Effector CD4-positive, alpha-beta T cell (primary cell): ENCODE results near the gene L1TD1.
"Not testable (repeated sequence)": the region's sequence is repeated elsewhere in the genome, so short reads cannot be mapped to it uniquely, and the experiment has no call there.

Source experiments
- DNase-seq: peaks from one replicate; pipeline ENCODE4 v3.0.0-alpha.2; 2020

L1TD1 gene

DNA sequence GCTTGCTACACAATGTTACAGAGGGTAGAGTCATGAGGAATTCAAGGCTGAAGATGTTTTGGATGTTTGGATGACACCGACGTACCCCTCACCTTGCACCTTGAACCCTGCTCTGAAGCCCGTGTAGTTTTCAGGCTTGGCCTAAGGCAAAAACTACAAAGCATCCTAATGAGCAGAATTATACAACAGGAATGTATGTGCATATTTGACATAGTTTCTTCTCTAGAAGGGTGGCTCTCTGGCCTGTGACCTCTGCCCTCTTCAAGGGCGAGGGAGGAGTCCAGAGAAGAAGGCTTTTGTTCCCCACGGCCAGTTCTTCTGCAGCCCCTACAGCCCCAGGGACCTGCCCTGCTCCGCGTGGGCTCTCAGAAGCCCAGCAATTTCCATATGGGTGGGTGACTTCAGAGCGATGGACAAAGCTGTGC, 43.3 kb downstream of the L1TD1 start:
- DNase-seq: no peak

DNA sequence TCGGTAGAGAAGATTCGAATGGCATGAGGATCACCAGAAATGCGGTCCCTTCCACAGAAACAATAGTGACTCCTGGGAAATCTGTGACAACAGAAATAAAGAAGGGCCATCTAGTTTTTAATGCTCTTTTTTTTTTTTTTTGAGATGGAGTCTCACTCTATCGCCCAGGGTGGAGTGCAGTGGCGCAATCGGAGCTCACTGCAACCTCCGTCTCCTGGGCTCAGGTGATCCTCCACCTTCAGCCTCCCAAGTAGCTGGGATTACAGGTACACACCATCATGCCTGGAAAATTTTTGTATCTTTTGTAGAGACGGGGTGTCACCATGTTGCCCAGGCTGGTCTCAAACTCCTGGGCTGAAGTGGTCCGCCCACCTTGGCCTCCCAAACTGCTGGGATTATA, 43.9 kb downstream of the L1TD1 start:
- no peak for DNase-seq

DNA sequence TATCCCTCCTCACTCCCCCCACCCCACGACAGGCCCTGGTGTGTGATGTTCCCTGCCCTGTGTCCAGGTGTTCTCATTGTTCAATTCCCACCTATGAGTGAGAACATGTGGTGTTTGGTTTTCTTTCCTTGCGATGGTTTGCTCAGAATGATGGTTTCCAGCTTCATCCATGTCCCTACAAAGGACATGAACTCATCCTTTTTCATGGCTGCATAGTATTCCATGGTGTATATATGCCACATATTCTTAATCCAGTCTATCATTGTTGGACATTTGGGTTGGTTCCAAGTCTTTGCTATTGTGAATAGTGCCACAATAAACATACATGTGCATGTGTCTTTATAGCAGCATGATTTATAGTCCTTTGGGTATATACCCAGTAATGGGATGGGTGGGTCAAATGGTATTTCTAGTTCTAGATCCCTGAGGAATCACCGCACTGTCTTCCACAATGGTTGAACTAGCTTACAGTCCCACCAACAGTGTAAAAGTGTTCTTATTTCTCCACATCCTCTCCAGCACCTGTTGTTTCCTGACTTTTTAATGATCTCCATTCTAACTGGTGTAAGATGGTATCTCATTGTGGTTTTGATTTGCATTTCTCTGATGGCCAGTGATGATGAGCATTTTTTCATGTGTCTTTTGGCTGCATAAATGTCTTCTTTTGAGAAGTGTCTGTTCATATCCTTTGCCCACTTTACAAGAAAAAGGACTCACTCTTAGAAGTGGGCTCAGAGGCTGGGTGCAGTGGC, 45.2 kb downstream of the L1TD1 start:
- DNase-seq: not testable (repeated sequence)

DNA sequence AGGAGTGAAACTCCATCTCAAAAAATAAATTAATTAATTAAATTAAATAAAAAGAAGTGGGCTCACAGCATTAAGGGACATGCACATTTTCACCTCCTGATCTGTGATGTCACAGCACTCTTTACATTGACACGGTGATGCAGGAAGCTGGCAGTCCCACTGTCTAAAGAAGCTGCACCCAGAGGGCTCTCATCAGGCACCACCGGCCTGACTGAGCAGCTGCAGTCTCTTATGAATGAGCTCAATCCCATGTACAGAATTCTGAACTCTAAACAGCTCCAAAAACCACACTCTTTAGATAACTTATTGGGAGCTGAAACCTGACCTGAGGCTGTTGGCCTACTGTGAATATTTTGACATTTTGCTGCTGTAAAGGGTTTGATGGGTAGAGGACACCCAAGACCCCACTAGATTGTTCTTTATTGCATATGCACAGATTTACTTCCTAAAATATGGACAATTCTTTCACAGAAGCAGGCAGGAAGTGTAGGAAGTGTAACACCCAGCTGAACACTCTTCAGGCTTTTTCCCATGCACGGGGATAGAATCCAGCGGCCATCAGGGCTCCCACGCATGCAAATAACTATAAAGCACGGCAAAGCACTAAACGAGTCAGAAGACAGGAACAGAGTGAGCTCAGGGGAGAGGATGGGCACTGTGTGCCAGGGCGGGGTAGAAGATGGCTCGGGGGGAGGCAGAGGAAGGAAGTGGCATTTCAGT, 46.2 kb downstream of the L1TD1 start:
- DNase-seq: no peak

DNA sequence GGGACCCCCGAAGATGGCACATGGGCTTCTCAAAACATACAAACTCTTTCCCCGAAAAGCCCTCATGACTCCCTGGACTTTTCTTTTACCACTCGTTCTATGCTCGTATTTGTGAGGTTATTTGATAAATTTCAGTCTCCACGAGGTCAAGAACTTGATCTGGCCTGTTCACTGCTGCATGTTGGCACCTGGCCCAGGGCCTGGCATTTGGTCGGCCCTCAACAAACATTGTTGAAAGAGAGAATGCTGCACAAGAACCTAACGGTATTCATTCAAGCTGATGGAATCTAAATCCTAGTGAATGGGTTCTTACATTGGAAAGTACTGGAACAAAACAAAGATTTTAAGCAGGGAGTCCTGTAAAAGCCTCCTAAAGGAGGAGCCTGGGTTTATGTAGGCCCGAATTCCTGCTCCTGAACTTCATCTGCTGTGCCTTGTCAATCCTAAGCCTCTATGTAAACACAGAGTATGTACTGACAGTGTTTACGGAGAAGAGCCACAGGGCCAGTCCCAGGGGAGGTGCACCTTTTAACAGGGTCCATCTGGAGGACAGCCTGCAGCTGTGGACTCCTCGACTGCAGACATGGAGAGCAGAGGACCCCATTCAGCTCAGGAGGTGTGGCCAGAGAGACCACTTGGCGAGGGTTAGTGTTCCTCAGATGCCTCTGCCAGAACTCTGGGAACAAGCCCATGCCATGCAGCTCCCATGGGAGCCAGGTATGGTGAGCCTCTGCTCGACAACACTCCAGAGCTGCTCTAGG, 46.9 kb downstream of the L1TD1 start:
- no peak for DNase-seq

DNA sequence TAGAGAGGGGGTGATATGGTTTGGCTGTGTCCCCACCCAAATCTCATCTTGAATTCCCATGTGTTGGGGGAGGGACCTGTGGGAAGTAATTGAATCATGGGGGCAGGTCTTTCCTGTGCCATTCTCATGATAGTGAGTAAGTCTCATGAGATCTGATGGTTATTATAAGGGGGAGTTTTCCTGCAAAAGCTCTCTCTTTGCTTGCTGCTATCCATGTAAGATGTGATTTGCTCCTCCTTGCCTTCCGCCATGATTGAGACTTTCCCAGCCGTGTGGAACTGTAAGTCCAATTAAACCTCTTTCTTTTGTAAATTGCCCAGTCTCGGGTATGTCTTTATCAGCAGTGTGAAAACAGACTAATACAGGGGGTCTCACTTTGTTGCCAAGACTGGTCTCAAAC, 49.7 kb downstream of the L1TD1 start:
- DNase-seq: not testable (repeated sequence)

DNA sequence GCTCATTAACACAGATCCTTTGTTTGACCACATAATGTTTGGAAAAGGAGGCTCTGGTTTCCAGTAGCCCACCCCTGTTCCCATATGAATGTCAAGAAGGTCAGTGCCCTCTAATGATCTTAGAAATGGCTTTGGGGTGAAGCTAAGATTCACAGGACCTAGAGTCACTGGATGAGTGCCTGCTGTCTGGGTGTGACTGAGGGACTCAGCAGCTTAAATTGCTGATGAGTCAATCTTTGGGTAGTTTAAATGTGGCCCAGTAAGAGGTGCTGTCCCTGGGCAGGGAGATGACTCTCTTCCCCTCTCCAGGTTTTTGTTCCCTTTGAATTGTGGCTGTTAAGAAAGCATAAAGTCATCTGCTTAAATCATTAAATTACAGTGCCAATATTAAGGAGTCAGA, 50.6 kb downstream of the L1TD1 start:
- no peak for DNase-seq

DNA sequence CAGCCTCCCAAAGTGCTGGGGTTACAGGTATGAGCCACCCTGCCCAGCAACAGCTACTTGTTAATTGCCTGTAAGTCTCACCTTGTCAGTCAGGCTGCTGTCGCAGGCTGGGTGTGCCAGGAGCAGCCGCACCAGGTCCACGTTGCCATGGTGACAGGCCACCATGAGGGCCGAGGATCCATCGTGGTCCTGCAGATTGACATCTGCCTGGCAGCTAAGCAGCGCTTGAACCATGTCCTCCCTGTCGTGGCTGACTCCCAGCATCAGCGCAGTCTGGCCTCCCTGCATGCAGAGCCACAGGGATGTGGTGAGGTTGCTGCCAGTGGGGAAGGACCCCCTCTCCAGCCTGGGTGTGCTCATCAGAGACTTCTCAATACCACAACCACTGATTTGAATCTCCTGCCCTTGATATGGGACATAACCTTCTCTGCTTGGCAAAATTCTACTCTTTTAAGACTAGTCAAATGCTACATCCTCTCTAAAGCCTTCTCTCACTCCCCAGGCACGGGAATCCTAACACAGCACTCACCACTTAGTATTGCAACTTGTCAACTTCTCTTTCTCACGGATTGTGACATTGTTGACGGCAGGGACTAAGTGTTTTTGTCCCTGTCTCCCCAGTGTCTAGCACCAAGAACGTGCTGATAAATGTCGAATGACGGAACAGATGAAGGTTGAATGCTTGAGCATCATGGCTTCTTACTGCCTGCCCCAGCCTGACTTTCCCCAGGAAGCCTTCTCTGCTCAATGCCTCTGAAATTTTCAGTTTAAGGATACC, 52.9 kb downstream of the L1TD1 start:
- DNase-seq: no peak

DNA sequence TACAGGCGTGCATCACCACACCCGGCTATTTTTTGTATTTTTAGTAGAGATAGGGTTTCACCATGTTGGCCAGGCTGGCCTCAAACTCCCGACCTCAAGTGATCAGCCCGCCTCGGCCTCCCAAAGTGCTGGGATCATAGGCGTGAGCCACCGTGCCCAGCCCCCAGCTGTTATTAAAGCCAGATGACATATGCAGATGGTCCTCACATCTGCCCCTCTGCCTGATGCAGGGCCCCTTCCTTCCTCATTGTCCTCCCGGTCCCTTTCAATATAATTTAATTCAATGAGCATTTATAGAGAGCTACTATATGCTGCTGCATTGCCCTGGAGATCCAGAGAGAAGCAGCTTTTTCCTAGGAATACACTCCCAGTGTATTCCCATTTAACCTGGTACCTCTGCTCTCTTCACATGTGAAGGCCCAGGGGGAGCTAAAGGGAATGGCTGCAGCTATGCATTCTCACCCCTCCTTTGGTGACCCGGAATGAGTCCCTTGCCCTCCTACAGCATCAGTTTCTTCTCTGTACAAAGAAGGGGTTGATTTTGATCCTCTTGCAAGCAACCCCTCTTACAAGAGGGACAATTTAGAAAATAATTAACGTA, 55.6 kb downstream of the L1TD1 start:
- DNase-seq: no peak

DNA sequence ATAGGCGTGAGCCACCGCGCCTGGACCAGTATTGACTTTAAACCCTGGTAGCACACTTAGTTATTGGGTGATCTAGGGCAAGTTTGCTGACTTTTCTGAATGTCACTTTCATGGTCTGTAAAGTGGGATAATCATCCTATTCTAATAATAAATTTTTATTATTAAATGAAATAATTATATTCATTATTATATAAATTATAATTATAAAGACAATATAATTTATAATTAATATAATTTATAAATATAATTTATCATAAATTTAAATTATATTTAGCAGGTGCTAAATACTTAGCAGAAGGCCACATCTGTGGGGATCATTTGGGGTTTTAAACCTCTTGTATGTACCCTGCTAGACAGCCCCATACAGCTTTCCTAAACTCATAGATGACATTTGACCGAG, 64.9 kb downstream of the L1TD1 start:
- no peak for DNase-seq

DNA sequence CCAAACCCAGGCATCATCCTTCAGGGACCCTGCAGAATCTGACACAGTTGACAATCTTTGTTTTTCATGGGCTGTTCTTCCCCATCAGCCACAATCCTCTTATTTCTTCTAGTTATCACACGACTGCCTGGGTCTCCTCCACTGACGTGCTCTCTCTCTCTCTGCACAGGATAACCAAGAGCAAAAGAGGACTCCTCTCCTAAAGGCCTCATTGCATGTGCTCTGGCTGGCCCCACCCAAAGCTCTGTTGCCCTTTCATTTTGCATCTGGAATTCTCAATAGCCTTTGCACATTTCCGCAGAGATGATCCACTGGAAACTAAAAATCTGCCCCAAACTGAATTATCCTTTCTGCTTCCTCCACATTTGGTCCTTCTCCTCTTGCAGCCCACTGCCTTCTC, 66.0 kb downstream of the L1TD1 start:
- DNase-seq: no peak
